HEK293T (cell line): ENCODE results near the gene PKNOX1.
"Not testable (repeated sequence)": the region's sequence is repeated elsewhere in the genome, so short reads cannot be mapped to it uniquely, and the experiment has no call there.

Experiments
- ARNT ChIP-seq: fragments of 450-650 bp; IDR thresholded peaks from 2 replicates; pipeline ENCODE4 v1.6.1; 2017; ENCODE audit warnings: mild to moderate bottlenecking
- BHLHE40 ChIP-seq: fragments of 450-650 bp; IDR thresholded peaks from 2 replicates; pipeline ENCODE4 v1.6.1; 2016; ENCODE audit warnings: mild to moderate bottlenecking, moderate library complexity, borderline replicate concordance
- CTBP1 ChIP-seq: fragments of 450-650 bp; IDR thresholded peaks from 2 replicates; pipeline ENCODE4 v1.6.1; 2016; ENCODE audit warnings: borderline replicate concordance
- FOXK2 ChIP-seq: fragments of 450-650 bp; IDR thresholded peaks from 2 replicates; pipeline ENCODE4 v1.6.1; 2016; ENCODE audit warnings: mild to moderate bottlenecking
- SP1 ChIP-seq: fragments of 450-650 bp; IDR thresholded peaks from 2 replicates; pipeline ENCODE4 v1.6.1; 2017
- TARDBP ChIP-seq: fragments of 450-650 bp; IDR thresholded peaks from 2 replicates; pipeline ENCODE4 v1.6.1; 2016
- ZNF384 ChIP-seq: fragments of 450-650 bp; IDR thresholded peaks from 2 replicates; pipeline ENCODE4 v1.6.1; 2016

DNA sequence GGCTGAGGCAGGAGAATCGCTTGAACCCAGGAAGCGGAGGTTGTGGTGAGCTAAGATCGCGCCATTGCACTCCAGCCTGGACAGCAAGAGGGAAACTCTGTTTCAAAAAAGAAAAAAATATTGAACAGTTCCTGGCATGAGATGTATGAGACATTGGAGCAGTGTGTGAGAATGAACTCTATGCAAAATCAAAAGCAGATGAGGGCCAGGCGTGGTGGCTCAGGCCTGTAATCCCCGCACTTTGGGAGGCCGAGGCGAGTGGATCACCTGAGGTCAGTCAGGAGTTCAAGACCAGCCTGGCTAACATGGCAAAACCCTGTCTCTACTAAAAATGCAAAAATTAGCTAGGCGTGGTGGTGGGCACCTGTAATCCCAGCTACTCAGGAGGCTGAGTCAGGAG is 6.7 kb upstream of the PKNOX1 start:
- not testable (repeated sequence) for TF ChIP-seq TARDBP, CTBP1, ARNT, SP1, FOXK2, BHLHE40, ZNF384
